GM19468 (cell line): Measurements from ENCODE around the gene INVS.
"Not testable (repeated sequence)": the region's sequence is repeated elsewhere in the genome, so short reads cannot be mapped to it uniquely, and the experiment has no call there.

ENCODE experiments used
- ATAC-seq: cut with Tn5 transposase; IDR thresholded peaks from one replicate; pipeline ENCODE4 v1.9.1; 2021; ENCODE audit warnings: mild to moderate bottlenecking, moderate library complexity, moderate number of reproducible peaks; ENCODE audit not compliant: unreplicated experiment; ENCODE audit errors: extremely low read depth

The INVS gene

GRCh38 chr9:100229136-100229535 lies 130.1 kb downstream of the INVS start:
- ATAC-seq: no peak

GRCh38 chr9:100229561-100229960 lies 130.5 kb downstream of the INVS start:
- no peak for ATAC-seq

GRCh38 chr9:100236986-100237385 lies 137.9 kb downstream of the INVS start:
- not testable (repeated sequence) for ATAC-seq

- ATAC-seq: no peak
These were observed 141.5 kb downstream of the INVS start for GRCh38 chr9:100240512-100240911.

GRCh38 chr9:100267211-100267610 lies 168.2 kb downstream of the INVS start:
- no peak for ATAC-seq

- no peak for ATAC-seq
These were observed 169.2 kb downstream of the INVS start for GRCh38 chr9:100268271-100268670.

GRCh38 chr9:100269656-100270055 lies 170.6 kb downstream of the INVS start:
- no peak for ATAC-seq

- ATAC-seq: no peak
These were observed 178.3 kb downstream of the INVS start for GRCh38 chr9:100277166-100277979.

GRCh38 chr9:100281066-100281465 lies 182.0 kb downstream of the INVS start:
- no peak for ATAC-seq

GRCh38 chr9:100281676-100282387 lies 182.8 kb downstream of the INVS start:
- ATAC-seq: no peak

GRCh38 chr9:100282388-100282719 lies 183.3 kb downstream of the INVS start:
- no peak for ATAC-seq

- ATAC-seq: no peak
These were observed 185.2 kb downstream of the INVS start for GRCh38 chr9:100284247-100284646.

- ATAC-seq: no peak
These were observed 186.0 kb downstream of the INVS start for GRCh38 chr9:100285080-100285479.

- ATAC-seq: no peak
These were observed 186.6 kb downstream of the INVS start for GRCh38 chr9:100285601-100286000.

GRCh38 chr9:100286257-100286656 lies 187.2 kb downstream of the INVS start:
- ATAC-seq: no peak

- no peak for ATAC-seq
These were observed 188.1 kb downstream of the INVS start for GRCh38 chr9:100287186-100287585.

- no peak for ATAC-seq
These were observed 191.7 kb downstream of the INVS start for GRCh38 chr9:100290714-100291113.

GRCh38 chr9:100292414-100292813 lies 193.4 kb downstream of the INVS start:
- ATAC-seq: no peak

- ATAC-seq: no peak
These were observed 195.3 kb downstream of the INVS start for GRCh38 chr9:100294341-100294740.

- ATAC-seq: no peak
These were observed 195.8 kb downstream of the INVS start for GRCh38 chr9:100294806-100295205.

GRCh38 chr9:100295240-100295639 lies 196.2 kb downstream of the INVS start:
- no peak for ATAC-seq

GRCh38 chr9:100296407-100296806 lies 197.4 kb downstream of the INVS start:
- no peak for ATAC-seq
